GM06990 (cell line): Measurements from ENCODE around the gene BRMS1L.
A peak's percentile ranks its signal among the peaks of the same experiment; 100 is the strongest.
"Not testable (repeated sequence)": the region's sequence is repeated elsewhere in the genome, so short reads cannot be mapped to it uniquely, and the experiment has no call there.

ENCODE experiments used
- DNase-seq: peaks from one replicate; pipeline ENCODE4 v3.0.0-alpha.2; 2011; ENCODE audit not compliant: insufficient read length; ENCODE audit errors: extremely low read depth
- H3K27me3 ChIP-seq: replicated peaks from 2 replicates; pipeline ENCODE4 v1.6.0; 2011; ENCODE audit warnings: low read length; ENCODE audit not compliant: control insufficient read depth, insufficient read depth
- H3K36me3 ChIP-seq: 2 replicates; pipeline ENCODE4 v1.5.1; 2011; ENCODE audit warnings: low read length; ENCODE audit not compliant: control insufficient read depth, insufficient read depth
- H3K4me3 ChIP-seq: replicated peaks from 2 replicates; pipeline ENCODE4 v1.5.1; 2011; ENCODE audit warnings: low read depth, mild to moderate bottlenecking, control low read depth, low read length
- TF ChIP-seq, protein P1 (sequence below): IDR thresholded peaks from 2 replicates; pipeline ENCODE4 v1.5.1; 2011; ENCODE audit warnings: low read length, control low read depth, mild to moderate bottlenecking, inconsistent platforms; ENCODE audit not compliant: insufficient read depth, poor library complexity, severe bottlenecking

Gene BRMS1L, protein sequence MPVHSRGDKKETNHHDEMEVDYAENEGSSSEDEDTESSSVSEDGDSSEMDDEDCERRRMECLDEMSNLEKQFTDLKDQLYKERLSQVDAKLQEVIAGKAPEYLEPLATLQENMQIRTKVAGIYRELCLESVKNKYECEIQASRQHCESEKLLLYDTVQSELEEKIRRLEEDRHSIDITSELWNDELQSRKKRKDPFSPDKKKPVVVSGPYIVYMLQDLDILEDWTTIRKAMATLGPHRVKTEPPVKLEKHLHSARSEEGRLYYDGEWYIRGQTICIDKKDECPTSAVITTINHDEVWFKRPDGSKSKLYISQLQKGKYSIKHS

DNA sequence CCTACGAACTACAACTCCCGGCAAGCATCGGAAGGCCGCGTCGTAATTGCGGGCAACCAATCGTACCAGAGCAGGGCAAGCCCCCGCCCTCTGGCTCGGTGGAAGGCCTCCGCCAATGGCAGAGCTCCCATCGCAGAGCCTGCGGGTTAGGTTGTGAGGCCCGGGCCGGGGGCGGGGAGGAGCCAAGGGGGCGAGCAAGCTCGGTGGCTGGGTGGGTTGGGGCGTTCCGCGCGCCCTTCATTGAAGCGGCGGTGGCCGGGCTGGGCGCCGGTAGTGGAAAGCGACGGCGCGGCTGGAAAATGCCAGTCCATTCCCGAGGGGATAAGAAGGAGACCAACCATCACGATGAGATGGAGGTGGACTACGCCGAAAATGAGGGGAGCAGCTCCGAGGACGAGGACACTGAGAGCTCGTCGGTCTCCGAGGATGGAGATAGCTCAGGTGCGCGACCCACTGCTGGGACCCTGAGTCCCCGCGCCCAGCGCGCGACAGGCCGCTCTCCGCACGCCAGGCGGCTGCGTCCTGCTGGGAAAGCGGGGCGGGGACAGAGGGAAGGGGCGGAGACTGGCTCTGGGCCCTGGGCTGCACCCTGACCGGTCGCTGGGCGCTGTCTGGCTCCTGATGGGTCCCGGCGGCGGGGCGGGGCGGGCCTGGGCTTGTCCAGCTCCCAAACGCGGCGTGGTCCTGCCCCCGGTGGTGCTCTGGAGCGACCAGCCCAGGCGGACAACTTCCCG, at the start of gene BRMS1L:
BRMS1L (plus strand) TSS at position 121 of the 734 bp plus-strand sequence; CDS start at position 300, 179 bp downstream.
- H3K36me3 ChIP-seq, result peaks cover 1% of the 10 kb centered on the region; the same call in 1 of the 2 replicates
- DNase-seq, result peak; percentile 95
- H3K4me3 ChIP-seq, result peak within 1 kb of the TSS; percentile 99
- H3K27me3 ChIP-seq, result no peaks in the 10 kb centered on the region
- TF ChIP-seq, protein P1, sequence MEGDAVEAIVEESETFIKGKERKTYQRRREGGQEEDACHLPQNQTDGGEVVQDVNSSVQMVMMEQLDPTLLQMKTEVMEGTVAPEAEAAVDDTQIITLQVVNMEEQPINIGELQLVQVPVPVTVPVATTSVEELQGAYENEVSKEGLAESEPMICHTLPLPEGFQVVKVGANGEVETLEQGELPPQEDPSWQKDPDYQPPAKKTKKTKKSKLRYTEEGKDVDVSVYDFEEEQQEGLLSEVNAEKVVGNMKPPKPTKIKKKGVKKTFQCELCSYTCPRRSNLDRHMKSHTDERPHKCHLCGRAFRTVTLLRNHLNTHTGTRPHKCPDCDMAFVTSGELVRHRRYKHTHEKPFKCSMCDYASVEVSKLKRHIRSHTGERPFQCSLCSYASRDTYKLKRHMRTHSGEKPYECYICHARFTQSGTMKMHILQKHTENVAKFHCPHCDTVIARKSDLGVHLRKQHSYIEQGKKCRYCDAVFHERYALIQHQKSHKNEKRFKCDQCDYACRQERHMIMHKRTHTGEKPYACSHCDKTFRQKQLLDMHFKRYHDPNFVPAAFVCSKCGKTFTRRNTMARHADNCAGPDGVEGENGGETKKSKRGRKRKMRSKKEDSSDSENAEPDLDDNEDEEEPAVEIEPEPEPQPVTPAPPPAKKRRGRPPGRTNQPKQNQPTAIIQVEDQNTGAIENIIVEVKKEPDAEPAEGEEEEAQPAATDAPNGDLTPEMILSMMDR, result no peak

DNA sequence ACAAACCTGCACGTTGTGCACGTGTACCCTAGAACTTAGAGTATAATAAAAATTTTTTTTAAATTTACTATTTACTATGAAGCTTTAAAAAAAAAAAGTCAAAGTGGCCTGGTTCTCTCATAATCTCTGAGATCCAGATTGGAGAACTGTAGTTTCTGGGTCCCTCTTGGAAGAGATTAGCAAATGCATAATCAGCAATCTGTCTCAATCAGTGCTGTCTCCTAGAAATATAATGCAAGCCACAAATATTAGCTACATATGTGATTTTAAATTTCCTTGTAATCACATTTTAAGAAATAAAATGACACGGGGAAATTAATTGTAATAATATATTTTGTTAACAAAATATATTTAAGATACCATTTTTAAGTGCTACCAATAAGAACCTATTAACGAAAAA, 49.3 kb upstream of the BRMS1L start:
- no peaks in the 10 kb centered on the region for H3K27me3 ChIP-seq
- no peak overlapping the region for H3K4me3 ChIP-seq
- TF ChIP-seq, protein P1, result no peak
- DNase-seq, result no peak
- no peaks in the 10 kb centered on the region for H3K36me3 ChIP-seq

- not testable (repeated sequence) for H3K4me3 ChIP-seq, H3K36me3 ChIP-seq, DNase-seq, H3K27me3 ChIP-seq
These were observed 48.6 kb upstream of the BRMS1L start for GRCh38 chr14:35777550-35777949.

- H3K4me3 ChIP-seq, result no peak overlapping the region
- no peak for DNase-seq
- TF ChIP-seq, protein P1, result no peak
- no peaks in the 10 kb centered on the region for H3K27me3 ChIP-seq
- no peaks in the 10 kb centered on the region for H3K36me3 ChIP-seq
These were observed 46.8 kb upstream of the BRMS1L start for GRCh38 chr14:35779368-35779767.

DNA sequence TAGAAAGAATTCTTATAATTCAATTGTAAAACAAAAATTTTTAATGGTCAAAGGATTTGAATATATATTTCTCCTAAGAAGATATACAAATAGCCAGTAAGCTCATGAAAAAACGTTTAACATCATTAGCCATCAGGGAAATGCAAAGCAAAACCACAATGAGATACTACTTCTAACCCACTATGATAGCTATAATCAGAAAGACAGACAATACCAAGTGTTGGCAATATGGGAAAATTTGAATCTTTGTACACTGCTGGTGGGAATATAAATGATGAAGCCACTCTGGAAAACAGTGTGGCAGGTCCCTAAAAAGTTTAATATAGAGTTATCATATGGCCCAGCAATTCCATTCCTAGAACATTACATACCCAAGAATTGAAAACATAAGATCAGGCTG, 42.4 kb upstream of the BRMS1L start:
- DNase-seq, result no peak
- Histone ChIP-seq H3K4me3 (no peak overlapping the region), H3K27me3 (no peaks in the 10 kb centered on the region), H3K36me3 (no peaks in the 10 kb centered on the region)
- TF ChIP-seq, protein P1, result no peak

DNA sequence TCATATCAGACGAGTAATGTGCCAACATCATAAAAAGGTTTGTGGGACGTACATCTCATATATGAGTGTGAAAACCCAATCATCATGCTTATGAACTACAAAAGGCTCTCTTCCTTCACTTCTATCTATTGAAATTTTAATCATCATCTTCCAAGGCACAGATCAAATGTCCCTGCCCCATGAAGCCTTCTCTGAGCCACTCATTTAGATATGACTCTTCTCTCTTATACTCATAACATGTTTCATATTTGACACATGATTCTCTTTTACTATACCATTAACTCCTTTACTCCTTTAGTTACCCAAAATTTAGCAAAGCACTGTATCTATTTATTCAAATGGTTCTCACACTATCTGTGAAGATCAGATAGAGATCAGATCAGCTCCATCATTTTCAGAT, 39.3 kb upstream of the BRMS1L start:
- H3K4me3 ChIP-seq, result no peak overlapping the region
- TF ChIP-seq, protein P1, result no peak
- no peaks in the 10 kb centered on the region for H3K36me3 ChIP-seq
- no peak for DNase-seq
- H3K27me3 ChIP-seq, result no peaks in the 10 kb centered on the region
